Neural progenitor cell (in vitro differentiated cells): ENCODE measurements around the gene KCTD13.

Source experiments
- EZH2 ChIP-seq: fragments of 200-600 bp; sonication (generic); IDR thresholded peaks from 2 replicates; pipeline ENCODE4 v1.6.1; 2017; ENCODE audit warnings: antibody characterized with exemption, mild to moderate bottlenecking, moderate library complexity
- EZH2phosphoT487 ChIP-seq: fragments of 200-600 bp; sonication (generic); IDR thresholded peaks from 2 replicates; pipeline ENCODE4 v1.6.1; 2017; ENCODE audit warnings: antibody characterized with exemption
- TF ChIP-seq, protein P1 (sequence below): fragments of 200-600 bp; sonication (generic); IDR thresholded peaks from 2 replicates; pipeline ENCODE4 v1.5.1; 2017; ENCODE audit warnings: antibody characterized with exemption, mild to moderate bottlenecking

- TF ChIP-seq, protein P1, sequence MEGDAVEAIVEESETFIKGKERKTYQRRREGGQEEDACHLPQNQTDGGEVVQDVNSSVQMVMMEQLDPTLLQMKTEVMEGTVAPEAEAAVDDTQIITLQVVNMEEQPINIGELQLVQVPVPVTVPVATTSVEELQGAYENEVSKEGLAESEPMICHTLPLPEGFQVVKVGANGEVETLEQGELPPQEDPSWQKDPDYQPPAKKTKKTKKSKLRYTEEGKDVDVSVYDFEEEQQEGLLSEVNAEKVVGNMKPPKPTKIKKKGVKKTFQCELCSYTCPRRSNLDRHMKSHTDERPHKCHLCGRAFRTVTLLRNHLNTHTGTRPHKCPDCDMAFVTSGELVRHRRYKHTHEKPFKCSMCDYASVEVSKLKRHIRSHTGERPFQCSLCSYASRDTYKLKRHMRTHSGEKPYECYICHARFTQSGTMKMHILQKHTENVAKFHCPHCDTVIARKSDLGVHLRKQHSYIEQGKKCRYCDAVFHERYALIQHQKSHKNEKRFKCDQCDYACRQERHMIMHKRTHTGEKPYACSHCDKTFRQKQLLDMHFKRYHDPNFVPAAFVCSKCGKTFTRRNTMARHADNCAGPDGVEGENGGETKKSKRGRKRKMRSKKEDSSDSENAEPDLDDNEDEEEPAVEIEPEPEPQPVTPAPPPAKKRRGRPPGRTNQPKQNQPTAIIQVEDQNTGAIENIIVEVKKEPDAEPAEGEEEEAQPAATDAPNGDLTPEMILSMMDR = no peak
- TF ChIP-seq EZH2 (no peak), EZH2phosphoT487 (no peak)
Observed at GRCh38 chr16:29898135-29898803, 27.8 kb downstream of the KCTD13 start.
